ENCODE data around the gene FBXO3. TPM values are rescaled to one million over a fixed set of nuclear protein-coding genes. Genes with fewer than 3 reads are reported as not detected.

The FBXO3 gene
- total RNA-seq, 4 donors from 2014 or later = 31.2 to 45.8 (median 33.4) TPM

DNA sequence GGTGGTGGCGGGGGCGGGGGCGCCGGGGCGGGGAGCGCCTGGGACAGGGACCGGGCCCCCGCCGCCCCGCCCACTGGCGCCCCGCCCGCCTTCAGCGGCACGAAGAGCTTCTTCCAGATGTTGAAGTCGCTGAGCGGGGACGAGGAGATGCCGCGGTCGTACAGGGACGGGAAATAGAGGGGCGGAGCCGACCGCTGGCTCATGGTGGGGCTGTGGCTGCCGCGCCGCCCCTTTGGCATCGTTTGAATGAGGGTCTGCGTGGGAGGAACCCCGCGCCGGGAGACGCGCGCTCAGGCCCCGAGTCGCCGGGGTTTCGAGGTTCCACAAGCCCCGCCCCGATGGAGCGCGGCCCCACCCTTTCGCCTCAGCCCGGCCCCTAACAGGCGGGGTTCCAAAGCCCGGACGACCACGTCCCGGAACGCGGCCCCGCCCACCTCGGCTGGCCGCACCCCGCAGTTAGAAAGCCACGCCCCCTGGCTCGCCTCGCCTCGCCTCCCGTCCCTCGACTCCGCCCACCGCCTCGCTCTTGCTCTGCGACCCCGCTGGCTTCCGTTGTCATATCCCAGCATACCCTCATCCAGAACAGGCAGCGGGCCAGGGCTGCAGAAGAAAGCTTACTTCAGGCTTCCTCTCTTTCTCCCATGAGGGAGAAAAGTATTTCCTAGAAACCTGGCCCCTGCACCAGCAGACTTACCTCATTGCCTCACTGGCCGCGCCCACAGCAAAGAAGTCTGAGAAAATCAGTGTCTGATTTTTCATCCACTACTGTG, 73.6 kb downstream of the FBXO3 start, which contains the start of gene C11orf91:
TSS of gene C11orf91 (minus strand) at position 325 of the 770 bp plus-strand sequence. CDS start at position 239, 86 bp downstream.
- Histone ChIP-seq H3K27ac (peak within 1 kb of the TSS; percentile 84 to 99 (median 85)), H3K36me3 (no peaks in the 10 kb centered on the region), H3K4me1 (peaks cover 46 to 63% of the 10 kb centered on the region in 2 donors), H3K9me3 (no peaks in the 10 kb centered on the region), H3K27me3 (no peaks in the 10 kb centered on the region), H3K4me3 (peak within 1 kb of the TSS; percentile 55 to 60 (median 59))
- in situ Hi-C loops (cut with MboI; ENCODE audit: low sequenced_read_pairs in 4 of 4) (no loop called here), intact Hi-C loops (cut with DNase I; ENCODE audit: low total_unique reads) (loop anchor here (2.0 to 10.0 kb wide), 4 partner anchors 36 to 734 kb away; partner anchors contain the start of genes CAT, CD59 and HIPK3)
- TF ChIP-seq CTCF (IDR thresholded peaks at IDR 0.05 in 4 of 5, conservative IDR thresholded peaks at IDR 0.05 in 1 of 5) (no peak), POLR2A (IDR thresholded peaks at IDR 0.05) (peak; percentile 47 to 56)
- ATAC-seq (peak; percentile 55 to 62), DNase-seq (peak; percentile 89)

DNA sequence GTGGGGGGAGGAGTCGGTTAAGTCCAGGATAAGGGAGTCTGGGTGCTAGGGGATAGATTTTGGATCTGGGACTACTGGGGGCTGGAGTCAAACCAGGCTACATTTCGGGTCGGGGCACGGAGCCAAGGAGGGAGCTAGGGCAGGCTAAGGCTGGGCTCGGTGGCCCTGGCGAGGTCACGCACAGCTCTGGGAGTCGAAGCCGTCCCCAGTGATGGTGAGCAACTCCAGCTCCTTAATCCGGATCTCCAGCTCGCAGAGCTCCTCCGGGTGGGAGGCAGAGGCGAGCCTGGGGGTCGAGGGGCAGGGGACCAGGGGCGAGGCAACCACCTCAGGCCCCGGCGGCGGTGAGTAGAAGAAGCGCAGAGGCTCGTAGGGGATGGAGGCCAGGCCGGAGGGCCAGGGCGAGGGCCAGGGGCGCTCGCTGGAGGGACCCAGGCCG, 74.2 kb downstream of the FBXO3 start:
- no peaks in the 10 kb centered on the region for H3K9me3 ChIP-seq

GRCh38 chr11:33699515-33700062, 74.7 kb downstream of the FBXO3 start:
- intact Hi-C loops (cut with DNase I; ENCODE audit: low total_unique reads) = loop anchor here (2.0 to 10.0 kb wide), 5 partner anchors 37 to 735 kb away; partner anchors contain the start of genes CAT, CD59 and HIPK3
- no peaks in the 10 kb centered on the region for H3K27me3 ChIP-seq
- peak overlapping the region in 1 of 4 donors; percentile 60 for H3K4me3 ChIP-seq
- no peaks in the 10 kb centered on the region for H3K36me3 ChIP-seq
- H3K4me1 ChIP-seq = peaks cover 45 to 63% of the 10 kb centered on the region in 2 donors
- DNase-seq (no peak), ATAC-seq (no peak)
- in situ Hi-C loops (cut with MboI; ENCODE audit: low sequenced_read_pairs in 4 of 4) = loop anchor here in 1 of 4 donors (25.0 kb wide), 2 partner anchors 437 to 537 kb away; partner anchors contain the start of genes CSTF3 and HIPK3
- peak overlapping the region; percentile 84 to 99 (median 85) for H3K27ac ChIP-seq
- TF ChIP-seq POLR2A (IDR thresholded peaks at IDR 0.05) (no peak), CTCF (IDR thresholded peaks at IDR 0.05 in 4 of 5, conservative IDR thresholded peaks at IDR 0.05 in 1 of 5) (no peak)
- H3K9me3 ChIP-seq = no peaks in the 10 kb centered on the region

More for the DNA sequence above, 74.2 kb downstream of the FBXO3 start:
- no peaks in the 10 kb centered on the region for H3K36me3 ChIP-seq
- H3K4me1 ChIP-seq = peaks cover 45 to 63% of the 10 kb centered on the region in 2 donors
- ATAC-seq = no peak
- H3K27me3 ChIP-seq = no peaks in the 10 kb centered on the region
- in situ Hi-C loops (cut with MboI; ENCODE audit: low sequenced_read_pairs in 4 of 4) = no loop called here
- H3K4me3 ChIP-seq = peak overlapping the region; percentile 55 to 60 (median 59)
- intact Hi-C loops (cut with DNase I; ENCODE audit: low total_unique reads) = loop anchor here (2.0 to 10.0 kb wide), 4 partner anchors 37 to 735 kb away; partner anchors contain the start of genes CAT, CD59 and HIPK3
- peak overlapping the region; percentile 84 to 99 (median 85) for H3K27ac ChIP-seq
- no peak for TF ChIP-seq POLR2A (IDR thresholded peaks at IDR 0.05)
- TF ChIP-seq CTCF (IDR thresholded peaks at IDR 0.05 in 4 of 5, conservative IDR thresholded peaks at IDR 0.05 in 1 of 5) = no peak
- no peak for DNase-seq

GRCh38 chr11:33698921-33699320, 75.4 kb downstream of the FBXO3 start:
- Histone ChIP-seq H3K27me3 (no peaks in the 10 kb centered on the region), H3K36me3 (no peaks in the 10 kb centered on the region), H3K4me3 (no peak overlapping the region), H3K27ac (peak overlapping the region in 1 of 4 donors; percentile 85), H3K9me3 (no peaks in the 10 kb centered on the region), H3K4me1 (peaks cover 39 to 61% of the 10 kb centered on the region in 2 donors)
- DNase-seq = no peak
- intact Hi-C loops (cut with DNase I; ENCODE audit: low total_unique reads) (loop anchor here (10.0 kb wide), 1 partner anchor 734 kb away; no protein-coding TSS in a partner anchor), in situ Hi-C loops (cut with MboI; ENCODE audit: low sequenced_read_pairs in 4 of 4) (loop anchor here in 1 of 4 donors (25.0 kb wide), 2 partner anchors 437 to 537 kb away; partner anchors contain the start of genes CSTF3 and HIPK3)
- TF ChIP-seq POLR2A (IDR thresholded peaks at IDR 0.05) (no peak), CTCF (IDR thresholded peaks at IDR 0.05 in 4 of 5, conservative IDR thresholded peaks at IDR 0.05 in 1 of 5) (no peak)
- no peak for ATAC-seq
